ENCODE measurements around the gene SLC23A2.

SLC23A2 gene

DNA sequence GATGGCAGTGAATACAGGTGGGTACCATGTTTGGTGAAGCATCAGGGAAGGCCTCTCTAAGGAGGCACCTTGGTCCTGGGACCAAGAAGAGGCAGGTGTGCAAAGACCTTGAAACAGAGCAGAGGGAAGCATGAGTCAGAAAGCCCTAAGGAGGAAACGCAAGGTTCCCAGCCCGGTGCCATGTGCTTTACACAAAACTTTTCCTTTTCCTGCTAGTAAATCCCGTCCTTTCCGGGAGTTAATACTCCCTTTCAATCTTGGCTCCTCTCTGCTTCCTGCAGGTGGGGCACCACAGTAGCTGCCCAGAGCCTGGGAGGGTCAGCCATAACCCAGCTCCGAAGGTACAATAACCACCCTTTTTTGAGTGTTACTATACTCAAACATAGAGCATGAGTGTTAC, 19.4 kb upstream of the SLC23A2 start:
- TF ChIP-seq SIN3A (IDR thresholded peaks at IDR 0.05; ENCODE audit: borderline replicate concordance, insufficient read depth, low read length) (no peak), POLR2AphosphoS5 (IDR thresholded peaks at IDR 0.05; ENCODE audit: low read depth, low read length) (no peak), REST (IDR thresholded peaks at IDR 0.05; ENCODE audit: insufficient read depth in 1 of 2, low read depth in 2 of 2, low read length in 2 of 2) (no peak), FOXP2 (optimal IDR thresholded peaks at IDR 0.05; ENCODE audit: borderline replicate concordance, extremely low read depth, extremely low read length, insufficient read depth) (no peak), TAF1 (IDR thresholded peaks at IDR 0.05; ENCODE audit: borderline replicate concordance, insufficient read depth, low read length) (no peak)

DNA sequence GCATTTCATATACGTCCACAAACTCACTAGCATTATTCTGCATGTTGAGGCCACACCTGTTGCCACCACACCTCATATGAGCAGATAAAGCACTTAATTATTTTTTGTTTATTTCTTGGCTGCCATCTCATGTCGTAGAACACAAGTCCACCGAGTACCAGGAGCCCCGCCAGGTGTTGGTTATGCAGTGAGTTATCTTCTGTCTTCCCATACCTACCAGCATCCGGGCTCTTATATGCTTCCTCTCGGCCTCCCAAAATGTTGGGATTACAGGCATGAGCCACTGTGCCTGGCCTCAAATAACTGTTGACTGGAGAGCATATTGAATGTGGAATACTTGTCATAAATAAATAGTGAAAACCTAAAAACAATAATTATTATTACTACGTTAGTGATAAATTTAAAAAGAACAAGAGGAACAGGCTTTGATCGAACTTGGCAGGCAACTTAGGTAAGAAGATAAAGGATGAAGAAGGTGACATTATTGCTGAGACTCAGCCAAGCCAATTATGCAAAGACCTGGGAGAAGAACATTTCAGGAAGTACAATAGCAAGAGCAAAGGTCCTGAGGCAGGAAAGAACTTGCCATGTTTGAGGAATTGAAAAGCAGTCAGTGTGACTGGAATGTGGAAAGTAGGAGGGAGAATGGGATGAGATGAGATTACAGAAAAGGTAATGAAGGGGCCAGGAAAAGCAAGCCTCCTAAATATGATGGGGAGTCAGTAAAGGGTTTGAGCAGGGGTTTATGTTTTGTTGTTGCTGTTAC, 12.6 kb upstream of the SLC23A2 start:
- no peak for TF ChIP-seq FOXP2 (optimal IDR thresholded peaks at IDR 0.05; ENCODE audit: borderline replicate concordance, extremely low read depth, extremely low read length, insufficient read depth)
- no peak for TF ChIP-seq TAF1 (IDR thresholded peaks at IDR 0.05; ENCODE audit: borderline replicate concordance, insufficient read depth, low read length)
- no peak for TF ChIP-seq REST (IDR thresholded peaks at IDR 0.05; ENCODE audit: insufficient read depth in 1 of 2, low read depth in 2 of 2, low read length in 2 of 2)
- no peak for TF ChIP-seq POLR2AphosphoS5 (IDR thresholded peaks at IDR 0.05; ENCODE audit: low read depth, low read length)
- no peak for TF ChIP-seq SIN3A (IDR thresholded peaks at IDR 0.05; ENCODE audit: borderline replicate concordance, insufficient read depth, low read length)

DNA sequence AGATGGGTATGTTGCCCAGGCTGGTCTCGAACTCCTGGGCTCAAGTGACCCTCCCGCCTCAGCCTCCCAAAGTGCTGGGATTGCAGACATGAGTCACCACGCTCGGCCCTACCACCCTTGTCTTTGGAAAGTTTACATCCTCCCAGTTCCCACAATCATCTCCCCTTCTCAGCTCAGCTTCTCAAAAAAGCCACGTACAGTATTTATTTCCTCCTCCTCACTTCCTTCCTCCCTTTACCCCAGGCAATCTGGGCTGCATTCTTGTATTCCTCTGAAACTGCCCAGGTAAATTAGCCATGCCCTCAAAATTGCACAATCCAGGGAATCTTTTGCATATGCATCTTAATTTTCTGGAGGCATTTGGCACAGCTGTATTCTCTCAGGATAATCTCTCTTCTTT, 7.4 kb upstream of the SLC23A2 start:
- TF ChIP-seq TAF1 (IDR thresholded peaks at IDR 0.05; ENCODE audit: borderline replicate concordance, insufficient read depth, low read length) (no peak), FOXP2 (optimal IDR thresholded peaks at IDR 0.05; ENCODE audit: borderline replicate concordance, extremely low read depth, extremely low read length, insufficient read depth) (no peak)

GRCh38 chr20:5005326-5005725, 4.0 kb upstream of the SLC23A2 start:
- TF ChIP-seq SIN3A (IDR thresholded peaks at IDR 0.05; ENCODE audit: borderline replicate concordance, insufficient read depth, low read length) (no peak), FOXP2 (optimal IDR thresholded peaks at IDR 0.05; ENCODE audit: borderline replicate concordance, extremely low read depth, extremely low read length, insufficient read depth) (no peak), REST (IDR thresholded peaks at IDR 0.05; ENCODE audit: insufficient read depth in 1 of 2, low read depth in 2 of 2, low read length in 2 of 2) (no peak), POLR2AphosphoS5 (IDR thresholded peaks at IDR 0.05; ENCODE audit: low read depth, low read length) (no peak), TAF1 (IDR thresholded peaks at IDR 0.05; ENCODE audit: borderline replicate concordance, insufficient read depth, low read length) (no peak)

DNA sequence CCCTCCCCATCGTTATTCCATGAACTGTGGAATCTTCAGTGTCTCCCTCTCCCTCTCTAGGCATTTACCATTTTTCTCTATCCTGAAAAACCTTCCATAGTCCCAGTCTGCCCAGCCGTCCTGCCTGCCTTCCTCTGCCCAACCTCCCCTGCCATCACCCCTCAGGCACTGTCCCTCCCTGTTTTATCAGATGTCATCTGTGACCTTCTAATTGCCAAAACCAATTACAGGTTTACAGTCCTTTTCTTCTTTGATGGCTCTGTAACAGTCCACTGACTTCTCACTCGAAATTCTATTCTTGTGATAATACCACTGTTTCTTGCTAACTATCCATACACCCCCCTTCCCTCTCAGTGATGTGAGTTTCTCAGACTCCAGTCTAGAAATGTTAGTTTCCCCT, 2.3 kb upstream of the SLC23A2 start:
- no peak for TF ChIP-seq TAF1 (IDR thresholded peaks at IDR 0.05; ENCODE audit: borderline replicate concordance, insufficient read depth, low read length)
- no peak for TF ChIP-seq SIN3A (IDR thresholded peaks at IDR 0.05; ENCODE audit: borderline replicate concordance, insufficient read depth, low read length)
- TF ChIP-seq REST (IDR thresholded peaks at IDR 0.05; ENCODE audit: insufficient read depth in 1 of 2, low read depth in 2 of 2, low read length in 2 of 2): no peak
- no peak for TF ChIP-seq FOXP2 (optimal IDR thresholded peaks at IDR 0.05; ENCODE audit: borderline replicate concordance, extremely low read depth, extremely low read length, insufficient read depth)
- no peak for TF ChIP-seq POLR2AphosphoS5 (IDR thresholded peaks at IDR 0.05; ENCODE audit: low read depth, low read length)

All from PFSK-1 (cell line).